AG10803 (cell line): Measurements from ENCODE around the gene ZMPSTE24.

Experiments used
- DNase-seq: peaks from one replicate; pipeline ENCODE4 v3.0.0; 2010; ENCODE audit warnings: low read depth
- H3K4me3 ChIP-seq: 2 replicates; pipeline ENCODE4 v1.5.1; 2011; ENCODE audit warnings: mild to moderate bottlenecking, low read length, control low read depth
- TF ChIP-seq, protein P1 (sequence below): conservative IDR thresholded peaks from 2 replicates; pipeline ENCODE4 v1.5.1; 2011; ENCODE audit warnings: mild to moderate bottlenecking, low read length, control low read depth, inconsistent platforms

ZMPSTE24 gene

DNA sequence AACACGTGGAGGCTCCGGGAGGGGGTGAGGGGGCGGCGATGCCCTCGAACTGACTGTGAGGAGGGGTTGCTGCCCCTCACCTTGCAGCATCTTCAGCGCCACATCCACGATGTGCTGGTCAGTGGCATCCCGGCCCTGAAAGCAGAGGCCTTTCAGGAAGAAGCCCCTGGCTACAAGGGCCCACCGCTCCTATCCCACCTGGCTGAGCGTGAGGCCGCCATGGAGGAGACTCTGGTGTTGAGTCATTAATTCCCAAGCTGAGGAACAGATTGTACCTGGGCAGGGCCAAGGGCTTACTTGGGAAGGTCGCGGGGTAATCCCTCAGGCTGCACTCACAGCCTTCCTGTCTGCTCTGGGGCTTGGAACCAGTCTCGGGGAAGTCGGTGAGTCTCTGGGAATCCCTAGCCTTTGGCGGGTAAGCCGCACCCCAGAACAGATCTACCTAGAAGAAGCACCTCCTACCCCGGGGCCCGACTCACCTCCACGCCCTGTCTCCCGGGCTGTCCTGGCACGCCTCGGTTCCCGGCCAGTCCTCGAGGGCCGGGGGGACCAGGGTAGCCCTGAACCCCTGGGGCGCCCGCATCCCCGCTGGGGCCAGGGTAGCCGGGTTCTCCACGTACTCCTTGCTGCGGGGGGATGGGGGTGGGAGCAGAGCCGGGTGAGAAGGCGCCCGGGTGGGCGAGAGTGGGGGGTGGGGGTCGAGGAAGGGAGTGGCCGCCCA, 45.2 kb downstream of the ZMPSTE24 start:
- no peak for DNase-seq
- H3K4me3 ChIP-seq, result no peak overlapping the region

DNA sequence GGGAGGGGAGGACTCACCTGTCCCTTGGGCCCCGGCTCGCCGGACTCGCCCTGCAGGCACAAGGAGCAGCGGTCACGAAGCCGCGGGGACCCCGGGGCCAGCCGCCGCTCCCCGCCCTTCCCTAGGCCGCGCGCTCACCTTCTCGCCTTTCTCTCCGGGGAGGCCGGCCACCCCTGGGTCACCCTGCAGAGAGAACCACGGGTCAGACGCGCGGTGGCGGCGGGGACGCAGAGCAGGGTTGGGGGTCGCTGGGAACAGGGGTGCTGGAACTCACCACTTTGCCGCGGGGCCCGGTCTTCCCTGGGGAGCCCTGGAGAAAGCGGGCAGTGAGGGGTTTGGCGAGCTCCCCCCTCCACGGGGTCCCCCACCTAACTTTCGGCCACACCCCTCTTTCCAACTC, 45.8 kb downstream of the ZMPSTE24 start:
- TF ChIP-seq, protein P1, sequence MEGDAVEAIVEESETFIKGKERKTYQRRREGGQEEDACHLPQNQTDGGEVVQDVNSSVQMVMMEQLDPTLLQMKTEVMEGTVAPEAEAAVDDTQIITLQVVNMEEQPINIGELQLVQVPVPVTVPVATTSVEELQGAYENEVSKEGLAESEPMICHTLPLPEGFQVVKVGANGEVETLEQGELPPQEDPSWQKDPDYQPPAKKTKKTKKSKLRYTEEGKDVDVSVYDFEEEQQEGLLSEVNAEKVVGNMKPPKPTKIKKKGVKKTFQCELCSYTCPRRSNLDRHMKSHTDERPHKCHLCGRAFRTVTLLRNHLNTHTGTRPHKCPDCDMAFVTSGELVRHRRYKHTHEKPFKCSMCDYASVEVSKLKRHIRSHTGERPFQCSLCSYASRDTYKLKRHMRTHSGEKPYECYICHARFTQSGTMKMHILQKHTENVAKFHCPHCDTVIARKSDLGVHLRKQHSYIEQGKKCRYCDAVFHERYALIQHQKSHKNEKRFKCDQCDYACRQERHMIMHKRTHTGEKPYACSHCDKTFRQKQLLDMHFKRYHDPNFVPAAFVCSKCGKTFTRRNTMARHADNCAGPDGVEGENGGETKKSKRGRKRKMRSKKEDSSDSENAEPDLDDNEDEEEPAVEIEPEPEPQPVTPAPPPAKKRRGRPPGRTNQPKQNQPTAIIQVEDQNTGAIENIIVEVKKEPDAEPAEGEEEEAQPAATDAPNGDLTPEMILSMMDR, result no peak
- DNase-seq, result no peak
- no peak overlapping the region for H3K4me3 ChIP-seq

More for the DNA sequence above, 45.2 kb downstream of the ZMPSTE24 start:
- TF ChIP-seq, protein P1, result no peak

DNA sequence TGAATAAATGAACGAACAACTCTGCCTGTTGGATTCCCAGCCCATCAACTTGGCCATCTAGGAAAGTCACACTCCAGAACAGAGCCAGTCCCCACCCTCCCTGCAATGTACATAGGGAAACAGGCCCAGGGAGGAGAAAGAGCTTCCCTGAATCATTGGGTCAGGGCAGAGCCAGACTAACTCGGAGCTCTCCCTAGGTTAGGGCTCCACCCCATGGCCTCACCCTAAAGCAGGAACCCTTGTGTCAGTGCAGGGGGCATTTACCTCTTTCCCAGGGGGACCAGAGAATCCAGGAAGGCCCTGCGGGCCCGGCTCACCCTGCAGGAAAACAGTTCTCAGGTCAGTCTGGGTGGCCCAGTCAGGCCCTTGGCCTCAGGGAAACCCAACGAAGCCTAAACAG, 47.4 kb downstream of the ZMPSTE24 start:
- TF ChIP-seq, protein P1, result no peak
- no peak for DNase-seq
- no peak overlapping the region for H3K4me3 ChIP-seq

DNA sequence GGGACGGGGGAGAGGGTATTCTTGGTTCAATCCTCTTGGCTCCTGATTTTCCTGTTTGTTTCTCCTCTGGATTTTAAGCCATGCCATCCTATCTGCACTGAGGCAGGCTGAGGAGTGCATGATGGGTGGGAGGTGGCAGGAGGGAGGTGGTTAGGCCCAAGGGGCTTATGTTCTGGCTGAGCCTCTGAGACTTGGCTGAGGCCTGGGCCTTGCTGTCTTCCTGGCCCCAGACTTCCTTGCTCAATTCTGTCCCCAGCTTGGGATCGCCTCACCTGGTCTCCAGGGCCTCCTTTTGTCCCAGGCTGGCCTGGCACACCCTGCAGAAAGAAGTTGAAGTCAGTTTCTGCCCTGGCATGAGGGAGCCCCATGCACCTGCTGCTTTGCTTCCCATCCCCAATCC, 47.8 kb downstream of the ZMPSTE24 start:
- no peak overlapping the region for H3K4me3 ChIP-seq
- TF ChIP-seq, protein P1, result no peak
- no peak for DNase-seq

DNA sequence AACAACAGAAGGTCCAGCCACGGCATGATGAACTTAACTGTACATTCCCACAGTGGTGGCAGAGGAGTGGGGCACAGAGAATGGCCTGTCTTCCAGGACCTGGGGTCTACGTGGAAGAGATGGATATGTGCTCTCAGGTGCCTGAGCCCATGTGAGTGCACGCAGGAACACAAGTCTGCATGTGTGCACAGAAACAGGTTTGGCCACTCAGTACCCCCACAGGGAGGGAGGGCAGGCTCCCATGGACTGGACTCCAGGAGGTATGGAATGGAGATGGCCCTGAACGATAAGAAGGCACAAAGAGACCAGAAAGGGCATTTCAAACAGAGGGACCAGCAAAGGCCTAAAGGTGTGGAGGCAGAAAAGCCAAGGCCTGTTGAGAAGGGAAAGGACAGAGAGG, 48.3 kb downstream of the ZMPSTE24 start:
- TF ChIP-seq, protein P1, result no peak
- no peak overlapping the region for H3K4me3 ChIP-seq
- no peak for DNase-seq

DNA sequence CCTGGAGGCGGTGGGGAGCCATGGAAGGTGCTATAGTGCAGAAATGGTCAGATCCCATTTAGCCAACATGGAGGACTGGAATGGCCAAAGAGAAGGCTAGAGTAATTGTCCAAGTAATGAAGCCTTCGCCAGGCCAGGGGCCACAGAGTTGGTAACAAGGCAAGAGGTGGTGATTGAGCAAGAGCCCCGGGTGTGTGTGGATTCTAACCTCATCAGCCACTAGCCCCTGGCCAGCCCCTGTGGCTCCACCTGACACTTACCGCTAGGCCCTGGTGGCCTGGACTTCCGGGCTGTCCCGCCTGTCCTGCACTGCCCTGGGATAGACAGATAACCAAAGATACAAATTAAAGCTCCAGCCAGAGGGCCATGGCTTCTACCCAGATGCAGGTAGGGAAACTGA, 49.1 kb downstream of the ZMPSTE24 start:
- no peak for DNase-seq
- TF ChIP-seq, protein P1, result no peak
- H3K4me3 ChIP-seq, result no peak overlapping the region

DNA sequence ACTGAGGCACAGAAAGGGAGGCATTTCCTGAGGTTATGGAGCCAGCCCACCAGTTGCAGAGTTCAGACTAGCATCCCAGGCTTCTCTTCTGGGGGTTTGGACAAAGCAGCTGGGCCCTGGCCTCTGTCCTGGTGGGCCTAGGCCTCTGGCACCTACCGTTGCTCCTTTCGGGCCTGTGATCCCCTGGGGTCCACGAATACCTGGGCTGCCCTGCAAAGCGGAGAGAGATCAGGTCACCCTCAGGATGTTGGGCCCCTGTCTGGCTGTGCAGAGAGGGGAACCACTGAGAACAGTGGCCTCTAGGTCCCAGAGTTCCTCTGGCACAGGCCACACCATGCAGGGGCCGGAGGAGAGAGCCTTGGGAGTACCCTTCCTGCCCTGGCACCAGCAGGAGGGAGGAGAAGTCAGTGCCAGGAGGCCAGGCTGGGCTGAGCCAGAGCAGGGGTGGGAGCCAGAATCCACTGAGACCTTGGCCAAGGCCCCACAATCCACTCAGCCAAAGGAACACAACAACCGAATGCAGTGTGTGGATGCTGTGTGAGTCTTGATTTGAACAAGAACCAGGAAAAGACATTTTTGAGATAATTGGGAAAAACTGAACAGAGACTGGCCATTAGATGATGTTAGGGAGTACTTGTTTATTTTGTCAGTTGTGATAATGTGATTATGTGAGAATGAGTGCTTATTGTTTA, 50.1 kb downstream of the ZMPSTE24 start:
- TF ChIP-seq, protein P1, result no peak
- no peak overlapping the region for H3K4me3 ChIP-seq
- no peak for DNase-seq
